Testis (tissue), 2 donors: ENCODE measurements around the gene DPH2.

ENCODE experiments used
- POLR2A ChIP-seq: fragments of 450-650 bp; IDR thresholded peaks from one replicate; pipeline ENCODE4 v1.6.1; 2017; ENCODE audit warnings: antibody characterized with exemption, mild to moderate bottlenecking, moderate library complexity
- TF ChIP-seq, protein P1 (sequence below), 3 experiments: fragments of 450-650 bp in 2 of 3; fragments of 200-600 bp in 1 of 3; sonication (generic) in 1 of 3; IDR thresholded peaks; one replicate each; pipeline ENCODE4 v1.5.1; 2016 to 2019; ENCODE audit warnings: antibody characterized with exemption in 3 of 3, mild to moderate bottlenecking in 2 of 3, moderate library complexity in 1 of 3

- TF ChIP-seq POLR2A = no peak
- TF ChIP-seq, protein P1, sequence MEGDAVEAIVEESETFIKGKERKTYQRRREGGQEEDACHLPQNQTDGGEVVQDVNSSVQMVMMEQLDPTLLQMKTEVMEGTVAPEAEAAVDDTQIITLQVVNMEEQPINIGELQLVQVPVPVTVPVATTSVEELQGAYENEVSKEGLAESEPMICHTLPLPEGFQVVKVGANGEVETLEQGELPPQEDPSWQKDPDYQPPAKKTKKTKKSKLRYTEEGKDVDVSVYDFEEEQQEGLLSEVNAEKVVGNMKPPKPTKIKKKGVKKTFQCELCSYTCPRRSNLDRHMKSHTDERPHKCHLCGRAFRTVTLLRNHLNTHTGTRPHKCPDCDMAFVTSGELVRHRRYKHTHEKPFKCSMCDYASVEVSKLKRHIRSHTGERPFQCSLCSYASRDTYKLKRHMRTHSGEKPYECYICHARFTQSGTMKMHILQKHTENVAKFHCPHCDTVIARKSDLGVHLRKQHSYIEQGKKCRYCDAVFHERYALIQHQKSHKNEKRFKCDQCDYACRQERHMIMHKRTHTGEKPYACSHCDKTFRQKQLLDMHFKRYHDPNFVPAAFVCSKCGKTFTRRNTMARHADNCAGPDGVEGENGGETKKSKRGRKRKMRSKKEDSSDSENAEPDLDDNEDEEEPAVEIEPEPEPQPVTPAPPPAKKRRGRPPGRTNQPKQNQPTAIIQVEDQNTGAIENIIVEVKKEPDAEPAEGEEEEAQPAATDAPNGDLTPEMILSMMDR (IDR thresholded peaks at IDR 0.05) = no peak
Observed at GRCh38 chr1:43976045-43976444, 6.2 kb downstream of the DPH2 start.
